Neural cell (in vitro differentiated cells): Measurements from ENCODE around the gene KRTAP10-9. TPM values are rescaled to one million over a fixed set of nuclear protein-coding genes. Genes with fewer than 3 reads are reported as not detected.
"Not testable (repeated sequence)": the region's sequence is repeated elsewhere in the genome, so short reads cannot be mapped to it uniquely, and the experiment has no call there.

Experiments used
- H2AFZ ChIP-seq: fragments of 200-600, 300-800 bp; sonication (generic), shearing (Covaris generic); 2 replicates; pipeline ENCODE4 v1.6.0; 2014; ENCODE audit warnings: low read depth, mild to moderate bottlenecking, antibody characterized with exemption, low read length, moderate library complexity
- H3F3A ChIP-seq: fragments of 200-600 bp; shearing (Covaris generic); 2 replicates; pipeline ENCODE4 v1.6.1; 2016; ENCODE audit warnings: mild to moderate bottlenecking, moderate library complexity, mixed read lengths, antibody characterized with exemption, low read length; ENCODE audit not compliant: insufficient read depth, poor library complexity, severe bottlenecking
- H3K27ac ChIP-seq: fragments of 200-600, 300-800 bp; sonication (generic), shearing (Covaris generic); 2 replicates; pipeline ENCODE4 v1.5.1; 2014; ENCODE audit warnings: mild to moderate bottlenecking, low read length, moderate library complexity
- H3K27me3 ChIP-seq: fragments of 300-800, 200-600 bp; sonication (generic), shearing (Covaris generic); 2 replicates; pipeline ENCODE4 v1.6.0; 2014; ENCODE audit warnings: mild to moderate bottlenecking, low read depth, low read length, moderate library complexity; ENCODE audit not compliant: insufficient read depth
- H3K36me3 ChIP-seq: fragments of 300-800, 200-600 bp; sonication (generic), shearing (Covaris generic); 2 replicates; pipeline ENCODE4 v1.5.1; 2014; ENCODE audit warnings: mild to moderate bottlenecking, antibody characterized with exemption, low read length, moderate library complexity; ENCODE audit not compliant: insufficient read depth
- H3K4me2 ChIP-seq: fragments of 300-800, 200-600 bp; sonication (generic), shearing (Covaris generic); 2 replicates; pipeline ENCODE4 v1.6.0; 2014; ENCODE audit warnings: mild to moderate bottlenecking, low read length
- H3K4me3 ChIP-seq: fragments of 300-800, 200-600 bp; sonication (generic), shearing (Covaris generic); 2 replicates; pipeline ENCODE4 v1.5.1; 2014; ENCODE audit warnings: mild to moderate bottlenecking, low read length, moderate library complexity
- H3K79me2 ChIP-seq: fragments of 200-600 bp; shearing (Covaris generic); replicated peaks from 2 replicates; pipeline ENCODE4 v1.6.0; 2014; ENCODE audit warnings: mild to moderate bottlenecking, low read length, moderate library complexity; ENCODE audit not compliant: insufficient read depth
- H3K9ac ChIP-seq: fragments of 300-800, 200-600 bp; sonication (generic), shearing (Covaris generic); 2 replicates; pipeline ENCODE4 v1.6.1; 2016; ENCODE audit warnings: mild to moderate bottlenecking, low read length, mixed read lengths
- H3K9me2 ChIP-seq: fragments of 200-600 bp; shearing (Covaris generic); 2 replicates; pipeline ENCODE4 v1.6.1; 2016; ENCODE audit warnings: mild to moderate bottlenecking, low read length, mixed read lengths; ENCODE audit not compliant: insufficient read depth
- H3K9me3 ChIP-seq: fragments of 200-600, 300-800 bp; sonication (generic), shearing (Covaris generic); 2 replicates; pipeline ENCODE4 v1.6.1; 2016; ENCODE audit warnings: mild to moderate bottlenecking, mixed run types, low read length, moderate library complexity, mixed read lengths
- H4K20me1 ChIP-seq: fragments of 200-600 bp; shearing (Covaris generic); 2 replicates; pipeline ENCODE4 v1.6.1; 2016; ENCODE audit warnings: mild to moderate bottlenecking, mixed run types; ENCODE audit not compliant: insufficient read depth
- CTCF ChIP-seq: fragments of 450-650 bp; IDR thresholded peaks from 2 replicates; pipeline ENCODE4 v1.5.1; 2014; ENCODE audit warnings: antibody characterized with exemption, mild to moderate bottlenecking, moderate library complexity; ENCODE audit not compliant: poor library complexity, severe bottlenecking
- EP300 ChIP-seq: fragments of 450-650 bp; conservative IDR thresholded peaks from 2 replicates; pipeline ENCODE4 v1.6.1; 2014; ENCODE audit warnings: antibody characterized with exemption, mild to moderate bottlenecking, moderate library complexity; ENCODE audit not compliant: poor library complexity, severe bottlenecking
- EZH2 ChIP-seq: fragments of 200-600, 300-800 bp; shearing (Covaris generic), sonication (generic); IDR thresholded peaks from 2 replicates; pipeline ENCODE4 v1.6.1; 2014; ENCODE audit warnings: antibody characterized with exemption, low read length, borderline replicate concordance, mild to moderate bottlenecking; ENCODE audit not compliant: insufficient read depth, poor library complexity, severe bottlenecking
- MXI1 ChIP-seq: fragments of 450-650 bp; conservative IDR thresholded peaks from 2 replicates; pipeline ENCODE4 v1.6.1; 2014; ENCODE audit warnings: antibody characterized with exemption, mild to moderate bottlenecking; ENCODE audit not compliant: poor library complexity, severe bottlenecking
- POLR2AphosphoS5 ChIP-seq: IDR thresholded peaks from 2 replicates; pipeline ENCODE4 v1.6.1; 2012
- REST ChIP-seq: IDR thresholded peaks from 2 replicates; pipeline ENCODE4 v1.6.1; 2012; ENCODE audit warnings: borderline replicate concordance
- SMC3 ChIP-seq: fragments of 450-650 bp; conservative IDR thresholded peaks from 2 replicates; pipeline ENCODE4 v1.6.1; 2014; ENCODE audit warnings: antibody characterized with exemption, mild to moderate bottlenecking, moderate library complexity; ENCODE audit not compliant: poor library complexity
- TAF1 ChIP-seq: IDR thresholded peaks from 2 replicates; pipeline ENCODE4 v1.6.1; 2012; ENCODE audit warnings: low read depth
- polyA plus RNA-seq: library from polyadenylated mRNA; depleted of rRNA; stranded (reverse); fragments of >200 nt; gene quantifications from 2 replicates; pipeline ENCODE4 v1.2.3, GENCODE V29; 2014

Gene KRTAP10-9
- polyA plus RNA-seq, 1 donor from 2014 or later: not detected

GRCh38 chr21:44590311-44590721, 36.6 kb upstream of the KRTAP10-9 start:
- TF ChIP-seq SMC3 (no peak), MXI1 (no peak), CTCF (no peak), EZH2 (no peak)
- no peak overlapping the region for H3K4me3 ChIP-seq
- H3K9me3 ChIP-seq: no peaks in the 10 kb centered on the region
- H3K36me3 ChIP-seq: no peaks in the 10 kb centered on the region
- no peak overlapping the region for H3K4me2 ChIP-seq
- no peaks in the 10 kb centered on the region for H3K9me2 ChIP-seq
- H3K27me3 ChIP-seq: no peaks in the 10 kb centered on the region
- H3K79me2 ChIP-seq: no peaks in the 10 kb centered on the region
- H3K9ac ChIP-seq: no peak overlapping the region
- no peak overlapping the region for H3K27ac ChIP-seq
- H3F3A ChIP-seq: no peaks in the 10 kb centered on the region
- H2AFZ ChIP-seq: no peak overlapping the region
- H4K20me1 ChIP-seq: no peaks in the 10 kb centered on the region

GRCh38 chr21:44590897-44591800, 35.7 kb upstream of the KRTAP10-9 start:
- not testable (repeated sequence) for H3K4me2 ChIP-seq, H3K9ac ChIP-seq, H3K27ac ChIP-seq, H2AFZ ChIP-seq, H3F3A ChIP-seq, H3K9me2 ChIP-seq, H3K36me3 ChIP-seq, H3K79me2 ChIP-seq, H3K9me3 ChIP-seq, H3K4me3 ChIP-seq, H4K20me1 ChIP-seq, H3K27me3 ChIP-seq

- not testable (repeated sequence) for H3K9me3 ChIP-seq
Measured at GRCh38 chr21:44591801-44592130, 35.1 kb upstream of the KRTAP10-9 start.

GRCh38 chr21:44592446-44593311, 34.2 kb upstream of the KRTAP10-9 start, which contains the start of gene KRTAP10-6:
TSS of gene KRTAP10-6 (minus strand) at chr21:44592505. CDS start at chr21:44592484, 21 bp downstream.
- Histone ChIP-seq H3K27me3 (no peaks in the 10 kb centered on the region), H3K9me2 (no peaks in the 10 kb centered on the region), H3K79me2 (no peaks in the 10 kb centered on the region), H3K9ac (no peak within 1 kb of the TSS), H3K4me2 (no peak within 1 kb of the TSS), H3K36me3 (no peaks in the 10 kb centered on the region), H2AFZ (no peak within 1 kb of the TSS), H3K4me3 (no peak within 1 kb of the TSS), H4K20me1 (no peaks in the 10 kb centered on the region), H3K27ac (no peak within 1 kb of the TSS), H3K9me3 (no peaks in the 10 kb centered on the region), H3F3A (no peaks in the 10 kb centered on the region)
- TF ChIP-seq POLR2AphosphoS5 (no peak), CTCF (no peak), TAF1 (no peak), EZH2 (no peak), MXI1 (no peak), SMC3 (no peak), EP300 (no peak), REST (no peak)

More at GRCh38 chr21:44591801-44592130, 35.1 kb upstream of the KRTAP10-9 start:
- H3K27ac ChIP-seq, H3K9ac ChIP-seq, H2AFZ ChIP-seq, H3K4me3 ChIP-seq, H4K20me1 ChIP-seq, H3K4me2 ChIP-seq, H3K9me2 ChIP-seq, H3K27me3 ChIP-seq, H3F3A ChIP-seq, H3K36me3 ChIP-seq, H3K79me2 ChIP-seq: not testable (repeated sequence)
